HuH-7 (cell line): ENCODE measurements around the gene BEND6.

Experiments
- DNase-seq: peaks from one replicate; pipeline ENCODE4 v3.0.0; 2011; ENCODE audit warnings: low spot score

The BEND6 gene

DNA sequence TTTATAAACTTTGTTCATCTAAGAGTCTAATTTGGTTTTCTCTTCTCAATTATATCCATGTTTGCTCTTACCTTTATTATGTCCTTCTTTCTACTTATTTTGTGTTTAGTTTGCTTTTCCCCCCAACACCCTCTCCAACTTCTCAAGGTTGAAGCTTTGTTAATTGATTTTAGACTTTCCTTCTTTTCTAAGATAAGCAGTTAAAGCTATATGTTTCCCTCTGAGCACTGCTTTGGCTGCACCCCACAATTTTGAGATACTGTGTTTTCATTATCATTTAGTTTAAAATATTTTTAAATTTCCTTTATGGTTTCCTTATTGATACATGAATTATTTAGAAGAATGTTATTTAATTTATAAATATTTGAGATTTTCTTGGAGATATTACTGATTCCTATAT lies 13.9 kb upstream of the BEND6 start:
- DNase-seq = no peak

DNA sequence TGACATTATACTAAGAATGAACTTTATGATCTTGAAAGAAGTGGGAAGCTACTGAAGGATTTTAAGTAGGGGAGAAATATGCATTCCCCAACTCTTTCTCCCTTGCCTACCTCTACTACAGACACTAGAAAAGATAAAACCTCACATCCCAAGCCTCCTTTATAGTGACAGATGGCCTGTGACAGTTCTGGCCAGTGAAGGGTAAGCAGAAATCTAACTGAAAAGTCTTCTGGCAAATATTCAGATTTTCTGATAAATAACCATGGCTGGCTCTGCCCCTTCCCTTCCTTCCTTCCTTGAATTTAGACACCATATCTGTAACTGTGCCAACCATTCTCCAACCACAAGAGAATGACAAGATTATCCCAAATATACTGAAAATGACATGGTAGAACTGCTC lies 10.2 kb upstream of the BEND6 start:
- no peak for DNase-seq

DNA sequence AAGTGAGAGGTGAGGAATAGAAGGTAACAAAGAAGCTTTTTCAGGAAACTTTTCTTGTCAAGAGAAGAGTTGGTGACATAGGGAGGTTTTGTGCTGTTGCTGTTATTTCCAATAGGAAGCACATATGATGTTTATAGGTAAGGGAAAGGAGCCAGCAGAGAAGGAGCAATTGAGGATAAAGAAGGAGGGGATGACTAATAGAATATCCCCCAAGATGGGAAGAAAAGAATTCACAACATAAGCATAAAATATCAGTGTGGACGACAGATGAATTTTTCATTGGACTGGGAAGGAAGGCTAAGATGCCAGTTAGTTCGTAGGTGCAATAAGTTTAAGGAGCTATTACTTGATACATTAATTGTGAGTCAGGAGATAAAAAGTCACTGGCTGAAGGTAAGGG lies 8.5 kb upstream of the BEND6 start:
- no peak for DNase-seq

DNA sequence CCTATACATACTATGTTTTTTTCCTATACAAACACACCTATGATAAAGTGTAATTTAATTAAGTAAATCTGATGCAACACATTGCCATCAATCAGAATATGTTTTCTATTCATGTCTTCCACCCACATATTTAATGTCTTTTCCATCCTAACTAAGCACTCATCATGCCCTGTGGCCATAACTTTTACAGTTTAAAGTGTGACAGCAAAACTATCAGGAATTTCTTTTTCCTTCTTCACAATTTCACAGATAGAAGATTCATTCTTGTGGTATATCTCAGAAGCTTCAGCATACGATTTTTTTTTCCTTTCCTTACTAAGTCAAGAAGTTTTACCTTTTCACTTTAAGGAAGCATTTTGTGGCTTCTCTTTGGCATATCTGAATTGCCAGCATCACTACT lies 7.0 kb upstream of the BEND6 start:
- no peak for DNase-seq

DNA sequence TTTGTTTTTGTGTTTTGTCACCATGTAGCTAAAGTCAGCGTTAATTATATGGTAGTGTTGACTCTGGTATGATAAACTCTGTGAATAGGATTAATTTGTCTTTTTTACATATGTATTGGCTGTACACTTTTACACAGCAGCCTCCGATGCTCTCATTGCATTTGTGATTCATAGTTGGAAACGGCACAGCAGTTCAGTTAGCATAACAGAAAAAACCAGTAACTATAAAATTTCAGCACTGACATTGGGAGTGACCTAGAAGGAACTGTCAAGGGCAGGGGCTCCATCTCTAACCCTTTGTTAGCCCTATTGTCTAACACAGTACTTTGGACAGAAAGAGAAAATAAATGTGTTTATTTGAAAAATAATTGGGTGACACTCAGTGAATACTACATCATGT lies 5.6 kb upstream of the BEND6 start:
- DNase-seq = no peak

DNA sequence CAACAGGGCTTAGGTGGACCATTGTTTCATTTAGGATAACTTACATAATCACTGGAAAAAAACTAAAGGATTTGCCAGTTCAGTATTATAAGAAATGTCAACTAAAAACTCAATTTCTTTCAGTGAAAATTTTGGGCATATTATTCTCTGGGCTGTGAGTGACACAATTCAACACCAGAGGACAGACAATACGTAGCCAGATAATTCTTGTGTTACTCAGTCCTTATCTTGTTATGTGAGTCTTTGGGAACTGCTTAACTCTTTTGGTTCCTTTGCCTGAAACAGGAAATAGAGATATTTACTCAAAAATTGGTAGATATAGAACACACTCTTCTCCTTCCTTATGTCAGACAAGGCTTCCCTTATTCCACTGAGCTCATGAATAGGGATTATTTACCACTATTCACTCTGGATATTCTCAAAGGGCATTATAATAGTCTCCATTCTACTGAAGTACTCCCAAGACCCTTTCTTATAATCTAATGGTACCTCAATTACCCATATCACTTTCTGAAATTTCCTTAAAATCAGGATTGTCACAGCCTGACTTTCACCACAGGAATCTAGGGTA lies 4.9 kb upstream of the BEND6 start:
- DNase-seq = no peak

DNA sequence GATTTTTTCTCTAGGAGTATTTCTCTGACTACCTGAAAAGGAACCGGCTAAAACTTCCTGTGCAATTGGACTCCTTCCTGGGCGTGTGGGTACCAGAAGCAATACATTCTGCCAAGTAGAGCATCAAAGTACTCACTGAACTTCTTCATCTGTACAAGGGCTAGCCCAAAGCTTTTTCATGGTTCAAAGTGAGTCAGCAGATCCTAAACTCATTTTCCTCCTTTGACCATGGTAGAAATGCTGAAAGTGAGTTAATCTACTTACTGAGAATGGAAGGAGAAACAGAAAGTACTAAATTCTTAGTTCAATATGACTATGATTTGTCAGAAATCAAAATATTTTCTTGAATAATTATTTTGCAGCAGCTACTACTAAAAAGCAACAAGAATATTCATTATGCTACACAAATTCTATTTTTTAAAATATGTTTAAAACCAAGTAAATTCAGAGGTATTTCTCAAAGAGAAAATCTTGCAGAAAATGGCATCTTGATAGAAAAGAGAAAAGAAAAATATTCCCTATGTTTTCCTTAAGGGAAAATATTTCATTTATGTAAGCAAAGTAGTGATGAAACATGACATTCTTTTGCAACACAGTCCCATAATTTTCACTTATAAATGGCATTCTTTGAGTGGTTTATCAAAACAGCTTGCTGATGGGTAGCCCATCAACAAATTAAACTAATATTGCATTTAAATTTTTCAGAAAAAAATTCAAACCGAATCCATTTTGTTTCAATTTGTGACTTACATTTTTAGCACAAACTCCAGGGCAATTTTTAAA lies 3.7 kb upstream of the BEND6 start:
- DNase-seq = no peak

DNA sequence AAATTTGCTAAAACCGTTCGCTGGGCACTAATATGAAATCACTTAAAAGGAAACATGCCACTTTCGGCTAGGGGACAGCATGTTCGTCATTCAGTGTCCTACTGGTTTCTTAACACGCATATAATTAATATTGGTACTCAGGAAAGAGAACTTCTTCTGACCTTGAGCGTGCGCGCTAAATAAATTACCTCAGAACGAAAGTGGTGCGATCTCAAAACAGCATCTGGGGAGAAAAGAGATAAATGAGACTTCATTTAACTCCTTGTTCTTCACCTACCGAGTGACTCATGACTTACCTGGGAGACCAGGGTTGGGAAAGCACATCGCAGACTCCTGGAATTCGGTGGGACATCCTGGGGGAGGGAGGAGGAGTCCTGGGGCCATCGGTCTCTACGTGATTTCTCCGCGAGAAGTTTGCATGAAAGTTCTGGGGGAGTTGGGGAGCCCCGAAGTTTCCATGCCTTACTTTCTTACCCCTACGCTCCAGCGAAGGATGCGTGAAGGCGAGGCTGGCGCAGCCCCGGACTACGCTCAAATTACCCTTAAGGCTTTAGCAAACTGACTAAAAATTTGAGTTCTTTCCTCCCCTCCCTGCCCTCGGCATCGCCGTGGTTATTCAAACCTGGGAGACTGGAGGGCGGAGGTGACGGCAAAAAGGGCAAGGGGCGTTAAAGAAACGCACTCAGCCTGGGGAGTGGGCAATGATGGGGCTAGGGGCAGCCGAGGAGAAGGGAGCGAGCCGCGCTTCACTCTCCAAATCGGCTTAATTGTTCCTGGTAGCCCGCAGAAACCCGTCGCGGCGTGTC lies 1.1 kb upstream of the BEND6 start:
- DNase-seq = peak; percentile 11

DNA sequence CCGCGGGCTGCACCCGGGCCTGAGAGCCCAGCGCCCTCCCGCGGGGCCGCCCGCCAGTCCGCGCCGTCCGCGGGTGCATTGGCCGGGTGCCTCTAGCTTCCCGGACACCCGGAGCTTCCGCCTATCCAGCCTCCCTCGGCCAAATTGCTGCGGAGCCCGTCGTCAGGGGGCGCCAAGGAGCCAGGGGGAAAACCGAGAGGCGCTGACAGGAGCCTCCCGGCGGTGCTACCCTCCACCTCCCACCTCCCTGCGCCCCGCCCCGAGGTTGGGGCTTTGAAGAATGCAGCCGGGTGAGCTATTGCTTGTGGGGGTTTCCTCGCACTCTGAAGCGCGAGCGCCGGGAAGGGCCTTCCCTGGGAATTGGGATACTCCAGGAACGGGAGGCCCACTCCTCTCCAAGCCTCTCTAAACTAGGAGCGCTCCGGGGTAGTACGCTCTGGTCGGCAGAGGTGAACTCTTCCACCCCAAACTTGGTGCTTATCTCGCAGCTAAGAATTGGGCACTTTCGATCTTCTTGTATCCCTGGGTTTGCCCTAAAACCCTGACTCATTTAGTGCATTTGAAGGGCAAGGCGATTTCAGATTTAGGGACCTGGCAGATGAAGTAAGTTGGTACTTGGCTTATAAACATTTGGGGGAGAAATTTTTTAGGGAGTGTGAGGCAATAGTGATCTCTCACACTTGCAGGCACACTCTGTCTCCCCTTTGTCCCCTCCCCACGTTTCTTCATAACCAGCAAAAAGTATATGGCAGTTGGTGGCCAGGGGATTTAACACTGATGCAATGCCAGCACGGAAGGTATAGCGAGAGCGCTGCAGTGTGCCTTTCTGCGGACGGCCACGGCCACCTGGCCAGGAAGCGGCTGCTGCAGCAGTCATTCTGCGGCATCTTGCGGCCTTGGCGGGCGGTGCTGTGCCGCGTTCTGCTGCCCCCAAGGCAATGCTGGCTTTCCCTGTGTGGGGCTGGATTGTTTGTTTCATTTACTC lies 556 bp downstream of the BEND6 start:
- peak; percentile 72 for DNase-seq

DNA sequence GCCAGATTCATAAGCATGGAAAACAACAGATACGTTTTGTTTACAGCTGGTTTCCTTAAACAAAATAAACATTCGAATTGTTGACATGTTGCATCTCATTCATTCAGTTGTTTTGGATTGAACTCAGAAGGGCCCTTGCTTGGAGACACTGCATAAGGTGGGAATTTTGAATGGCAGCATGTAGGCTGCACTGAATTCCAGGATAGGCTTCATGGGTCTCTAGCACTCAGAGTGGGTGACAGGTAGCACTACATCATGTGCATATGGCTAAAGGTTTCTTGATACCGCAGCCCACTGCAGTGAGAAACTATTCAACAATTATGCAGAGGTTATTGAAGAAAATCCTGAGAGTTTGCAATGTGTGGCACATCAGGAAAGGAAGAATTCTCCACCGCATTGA lies 1.6 kb downstream of the BEND6 start:
- DNase-seq = no peak

DNA sequence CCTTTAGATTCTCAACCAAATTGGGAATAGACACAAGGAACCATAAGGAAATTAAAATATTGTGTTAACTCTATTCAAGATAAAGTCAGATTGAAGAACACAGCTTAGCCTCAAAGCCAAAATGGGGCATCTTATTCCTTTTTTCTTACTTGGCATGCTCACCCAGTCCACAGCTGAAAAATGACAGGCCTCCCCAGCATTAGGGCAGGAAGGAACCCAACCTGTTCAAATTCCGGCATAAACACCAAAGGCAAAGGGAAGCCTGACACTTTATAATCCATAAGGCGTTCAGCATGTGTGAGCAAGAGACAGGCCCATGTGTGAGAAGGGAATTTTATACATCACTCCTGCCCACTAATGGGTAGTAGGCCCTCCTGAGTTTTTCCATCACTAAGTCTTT lies 2.9 kb downstream of the BEND6 start:
- no peak for DNase-seq

DNA sequence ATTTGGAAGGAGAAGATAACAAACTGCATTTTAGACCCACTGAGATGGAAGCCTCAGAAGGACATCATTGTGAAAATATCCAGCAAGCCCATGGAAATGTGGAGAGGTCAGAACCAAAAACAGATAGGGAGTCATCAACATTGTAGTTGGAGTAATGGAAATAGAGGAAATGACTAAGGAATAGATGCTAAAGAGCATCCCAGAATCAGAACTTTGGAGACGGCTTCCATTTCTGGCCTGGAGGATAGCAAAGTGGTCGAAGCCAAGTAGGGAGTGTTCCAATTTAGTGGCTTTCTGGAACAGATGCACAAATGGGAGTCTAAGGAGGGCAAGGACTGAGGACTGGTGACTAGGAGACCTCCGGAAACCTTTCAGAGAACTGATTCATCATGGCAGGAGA lies 3.6 kb downstream of the BEND6 start:
- DNase-seq = no peak

DNA sequence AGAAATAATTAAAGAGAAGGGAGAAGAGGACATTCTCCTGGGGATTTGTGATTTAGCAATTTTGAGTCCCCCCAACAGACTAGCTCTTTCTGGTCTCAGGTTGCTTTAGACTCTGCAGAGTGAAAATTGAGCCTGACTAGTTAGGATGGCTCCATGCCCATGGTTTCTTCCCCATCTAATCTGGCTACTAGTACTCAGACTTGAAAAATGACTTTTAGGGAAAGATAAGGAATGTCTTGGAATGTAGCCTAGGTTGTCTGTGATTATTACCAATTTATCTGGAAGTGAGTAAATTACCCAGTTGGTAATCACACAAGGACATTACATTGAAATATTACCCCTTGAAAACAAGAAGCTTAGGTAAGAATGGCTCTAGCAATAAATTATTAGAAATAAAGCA lies 4.2 kb downstream of the BEND6 start:
- no peak for DNase-seq

DNA sequence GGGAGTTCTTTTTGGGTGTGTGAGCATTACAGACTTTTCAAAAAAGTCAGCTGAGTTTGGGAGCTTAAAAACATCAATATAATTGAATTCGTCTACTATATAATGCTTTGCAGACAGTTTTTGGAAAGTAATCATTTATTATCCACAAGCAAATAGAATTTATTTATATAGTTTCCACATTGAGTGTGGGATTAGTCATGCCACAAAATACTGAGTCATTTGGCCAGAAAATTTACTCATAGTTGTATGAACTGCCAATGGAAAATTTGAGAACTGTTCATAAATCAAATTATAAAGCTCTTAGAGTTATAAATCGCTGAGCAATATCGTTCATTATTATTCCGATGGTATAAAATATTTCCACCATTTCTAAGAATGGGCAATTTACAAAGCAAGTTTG lies 5.0 kb downstream of the BEND6 start:
- DNase-seq = no peak

DNA sequence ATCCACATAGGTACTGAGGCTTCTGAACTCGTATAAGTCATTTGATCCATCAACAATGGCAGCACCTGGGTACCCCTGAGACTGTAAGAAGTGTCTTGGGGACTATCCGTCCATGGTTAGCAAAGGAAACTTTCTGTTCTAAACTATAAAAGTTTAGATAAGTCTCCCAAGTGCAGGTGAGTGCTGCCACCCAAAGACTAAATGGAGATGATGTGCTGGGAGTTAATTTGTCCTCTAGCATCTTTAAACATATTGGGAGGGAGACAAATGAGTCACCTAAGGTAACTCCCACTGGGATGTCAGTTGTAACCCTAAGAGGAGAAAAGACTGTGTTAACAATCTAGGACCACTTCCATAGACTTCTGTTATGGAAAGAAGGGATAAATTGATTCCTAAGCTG lies 6.2 kb downstream of the BEND6 start:
- DNase-seq = no peak

DNA sequence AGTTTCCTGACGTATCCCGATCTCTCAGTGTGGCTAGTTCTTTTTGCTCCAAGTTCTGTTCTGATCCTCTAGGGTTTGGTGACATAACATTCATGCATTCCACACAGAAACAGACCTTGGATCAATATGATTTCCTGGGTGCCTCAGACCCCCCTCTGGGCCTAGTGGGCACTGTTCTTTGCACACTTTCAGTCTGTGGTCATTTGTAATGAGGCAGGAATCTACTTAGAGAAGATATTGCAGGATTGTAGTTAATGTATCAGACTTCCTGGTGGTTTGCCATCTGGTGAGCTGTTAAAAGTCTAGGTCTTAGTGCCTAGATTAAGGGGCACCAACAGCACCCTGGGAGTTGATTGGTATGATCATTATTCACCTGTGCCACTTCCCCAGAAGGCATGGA lies 7.5 kb downstream of the BEND6 start:
- DNase-seq = no peak

DNA sequence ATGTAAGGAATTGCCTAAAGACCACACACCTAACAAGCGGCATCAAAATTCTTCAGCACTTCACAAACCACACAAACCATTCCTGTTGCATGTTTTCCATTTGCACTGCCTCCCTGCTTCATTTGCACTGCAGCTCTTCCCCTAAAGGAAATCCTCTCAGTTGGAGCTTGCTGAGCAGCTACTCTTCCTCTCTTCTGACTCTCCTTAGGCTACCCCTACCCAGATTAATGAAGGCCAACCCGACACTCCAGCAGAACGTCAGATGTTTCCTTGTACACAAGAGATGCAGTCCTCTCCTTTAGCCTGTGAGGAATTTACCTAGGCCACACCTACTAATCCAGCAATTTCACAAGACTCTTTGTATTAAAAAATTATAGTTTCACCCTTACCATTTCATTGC lies 8.1 kb downstream of the BEND6 start:
- DNase-seq = no peak

DNA sequence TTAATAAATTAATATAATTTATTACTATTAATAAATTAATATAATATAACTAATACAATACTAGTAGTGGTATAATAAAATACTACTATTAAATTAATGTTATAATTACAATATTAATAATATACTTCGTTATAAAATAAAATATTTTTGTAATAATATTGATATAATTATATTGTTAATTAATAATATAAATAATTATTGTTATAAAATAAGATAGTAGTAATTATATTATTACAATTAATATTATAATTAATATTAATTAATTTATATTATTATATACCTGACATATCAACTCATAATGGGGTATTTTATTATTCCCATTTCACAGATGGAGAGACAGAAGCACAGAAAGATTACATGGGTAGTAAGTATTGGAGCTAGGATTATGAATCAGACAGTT lies 8.9 kb downstream of the BEND6 start:
- DNase-seq = no peak

DNA sequence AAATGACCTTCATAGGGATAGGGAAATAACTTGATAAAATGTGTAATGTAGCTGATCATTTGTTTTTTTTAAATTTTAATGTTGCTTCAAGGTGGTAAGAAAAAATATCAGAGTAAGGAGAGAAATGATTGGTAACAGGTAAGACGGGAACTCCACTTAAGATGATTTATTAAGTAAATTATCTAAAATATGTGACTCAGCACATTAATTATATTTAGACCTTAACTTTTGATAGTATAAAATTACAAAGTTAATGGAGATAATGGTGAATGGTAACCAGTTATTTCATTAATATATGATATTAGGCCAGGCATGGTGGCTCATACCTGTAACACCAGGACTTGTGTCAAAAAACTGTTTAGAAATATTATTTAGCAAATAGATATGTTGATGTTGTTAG lies 10.2 kb downstream of the BEND6 start:
- no peak for DNase-seq

DNA sequence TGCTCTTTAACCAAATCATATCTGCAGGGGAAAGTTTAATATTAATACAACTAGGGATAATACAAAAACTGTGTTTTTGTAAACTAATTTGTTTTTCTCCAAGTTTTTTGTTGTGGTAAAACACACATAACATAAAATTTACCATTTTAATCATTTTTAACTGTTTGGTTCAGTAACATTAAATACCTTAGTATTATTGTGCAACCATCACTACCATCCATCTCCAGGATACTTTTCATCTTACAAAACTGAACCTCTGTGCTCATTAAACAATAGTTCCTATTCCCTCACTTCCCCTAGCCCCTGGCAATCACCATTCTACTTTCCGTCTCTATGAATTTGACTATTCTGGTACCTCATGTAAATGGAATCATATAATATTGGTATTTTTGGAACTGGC lies 15.9 kb downstream of the BEND6 start:
- DNase-seq = no peak

DNA sequence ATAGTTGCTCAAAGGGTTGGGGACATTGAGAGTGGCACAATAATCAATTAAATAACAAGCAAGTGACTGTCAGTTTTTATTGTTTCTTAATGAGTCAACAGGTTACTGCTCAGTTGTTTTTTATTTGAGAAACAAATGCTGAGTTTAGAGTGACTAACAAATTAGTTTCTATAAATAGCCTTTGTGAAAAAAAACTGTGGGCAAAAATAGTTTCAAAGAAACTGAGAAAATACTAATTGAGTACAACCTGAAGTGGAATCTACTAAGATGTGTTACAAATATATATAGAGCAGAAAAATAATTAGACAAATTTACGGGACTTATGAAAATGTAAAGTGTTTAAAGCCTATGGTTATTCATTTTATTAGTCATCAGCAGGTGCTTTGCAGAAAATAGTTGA lies 22.3 kb downstream of the BEND6 start:
- DNase-seq = no peak

DNA sequence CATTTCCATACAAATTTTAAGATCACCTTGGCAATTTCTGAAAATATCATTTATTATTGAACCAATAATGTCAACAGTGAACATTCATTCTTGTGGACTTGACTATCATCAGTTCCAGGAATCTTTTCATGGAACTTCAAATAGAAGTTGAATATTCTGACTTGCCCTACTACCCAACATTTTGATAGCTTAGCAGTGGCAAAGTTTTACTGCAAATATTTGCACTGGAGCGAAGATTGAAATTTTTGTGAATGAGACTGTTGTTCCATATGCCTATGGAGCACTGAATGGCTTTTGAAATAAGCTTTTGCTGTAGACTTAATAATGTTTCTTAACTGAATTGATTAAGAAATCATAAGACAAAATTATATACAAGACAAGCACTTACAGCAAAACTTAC lies 23.6 kb downstream of the BEND6 start:
- DNase-seq = no peak
